H9 (cell line): ENCODE data around the gene ENO1. TPM values are rescaled to one million over a fixed set of nuclear protein-coding genes. Genes with fewer than 3 reads are reported as not detected.
A peak's percentile ranks its signal among the peaks of the same experiment; 100 is the strongest.

Experiments
- DNase-seq: peaks from one replicate; pipeline ENCODE4 v3.0.0-alpha.2; 2017
- H2AFZ ChIP-seq: one replicate; pipeline ENCODE4 v1.6.1; 2013; ENCODE audit warnings: mild to moderate bottlenecking, low read length, control low read depth, moderate library complexity
- H2AK5ac ChIP-seq: 2 replicates; pipeline ENCODE4 v1.6.1; 2013; ENCODE audit warnings: low read length, control low read depth, mixed read lengths; ENCODE audit not compliant: insufficient read length
- H2BK120ac ChIP-seq: one replicate; pipeline ENCODE4 v1.6.1; 2013; ENCODE audit warnings: low read depth, mild to moderate bottlenecking, low read length, control low read depth, inconsistent platforms; ENCODE audit not compliant: poor library complexity, severe bottlenecking
- H2BK12ac ChIP-seq: 2 replicates; pipeline ENCODE4 v1.6.1; 2013; ENCODE audit warnings: low read length, control low read depth, mixed read lengths, low read depth; ENCODE audit not compliant: insufficient read length
- H2BK15ac ChIP-seq: 2 replicates; pipeline ENCODE4 v1.6.1; 2013; ENCODE audit warnings: low read depth, low read length, control low read depth
- H2BK20ac ChIP-seq: one replicate; pipeline ENCODE4 v1.6.1; 2013; ENCODE audit warnings: low read depth, mild to moderate bottlenecking, low read length, control low read depth, inconsistent platforms; ENCODE audit not compliant: poor library complexity, severe bottlenecking
- H2BK5ac ChIP-seq: 2 replicates; pipeline ENCODE4 v1.6.1; 2013; ENCODE audit warnings: low read length, control low read depth, mixed read lengths; ENCODE audit not compliant: insufficient read length
- H3K14ac ChIP-seq: 2 replicates; pipeline ENCODE4 v1.6.1; 2013; ENCODE audit warnings: low read length, control low read depth; ENCODE audit not compliant: insufficient read depth
- H3K18ac ChIP-seq: 2 replicates; pipeline ENCODE4 v1.6.1; 2013; ENCODE audit warnings: low read depth, mild to moderate bottlenecking, mixed read lengths, low read length, control low read depth; ENCODE audit not compliant: insufficient read length
- H3K23ac ChIP-seq: 2 replicates; pipeline ENCODE4 v1.6.1; 2013; ENCODE audit warnings: low read length, control low read depth, mixed read lengths, low read depth; ENCODE audit not compliant: insufficient read length
- H3K23me2 ChIP-seq: 2 replicates; pipeline ENCODE4 v1.6.1; 2013; ENCODE audit warnings: low read depth, mild to moderate bottlenecking, mixed read lengths, low read length, control low read depth; ENCODE audit not compliant: insufficient read length, poor library complexity, severe bottlenecking
- H3K27ac ChIP-seq: 2 replicates; pipeline ENCODE4 v1.5.1; 2013; ENCODE audit warnings: low read length, control low read depth, mixed read lengths, low read depth; ENCODE audit not compliant: insufficient read length
- H3K27me3 ChIP-seq: 2 replicates; pipeline ENCODE4 v1.6.1; 2013; ENCODE audit warnings: low read length, control low read depth, inconsistent platforms; ENCODE audit not compliant: insufficient read depth
- H3K4ac ChIP-seq: 2 replicates; pipeline ENCODE4 v1.6.1; 2013; ENCODE audit warnings: low read depth, mild to moderate bottlenecking, control low read depth, inconsistent platforms, low read length, moderate library complexity
- H3K4me1 ChIP-seq: 2 replicates; pipeline ENCODE4 v1.6.1; 2013; ENCODE audit warnings: low read length, control low read depth, inconsistent platforms; ENCODE audit not compliant: insufficient read depth
- H3K4me2 ChIP-seq: 2 replicates; pipeline ENCODE4 v1.6.1; 2013; ENCODE audit warnings: low read length, control low read depth, mixed read lengths; ENCODE audit not compliant: insufficient read length, insufficient read depth
- H3K56ac ChIP-seq: 2 replicates; pipeline ENCODE4 v1.6.1; 2013; ENCODE audit warnings: low read depth, mild to moderate bottlenecking, mixed read lengths, low read length, control low read depth; ENCODE audit not compliant: insufficient read length
- H3K79me1 ChIP-seq: 2 replicates; pipeline ENCODE4 v1.6.1; 2013; ENCODE audit warnings: low read depth, mild to moderate bottlenecking, moderate library complexity, low read length, control low read depth, inconsistent platforms; ENCODE audit not compliant: insufficient read depth, poor library complexity, severe bottlenecking
- H3K79me2 ChIP-seq: 2 replicates; pipeline ENCODE4 v1.6.1; 2013; ENCODE audit warnings: low read length, control low read depth, inconsistent platforms; ENCODE audit not compliant: insufficient read depth
- H3K9ac ChIP-seq: 2 replicates; pipeline ENCODE4 v1.6.1; 2013; ENCODE audit warnings: low read length, control low read depth, mixed read lengths; ENCODE audit not compliant: insufficient read length; ENCODE audit errors: extremely low read depth
- H3K9me3 ChIP-seq: one replicate; pipeline ENCODE4 v1.6.1; 2013; ENCODE audit warnings: low read depth, low read length, inconsistent platforms; ENCODE audit not compliant: control insufficient read depth
- H3T11ph ChIP-seq: one replicate; pipeline ENCODE4 v1.6.1; 2013; ENCODE audit warnings: mild to moderate bottlenecking, low read length, control low read depth, inconsistent platforms
- H4K20me1 ChIP-seq: one replicate; pipeline ENCODE4 v1.6.1; 2013; ENCODE audit not compliant: control insufficient read depth, insufficient read length, insufficient read depth
- H4K5ac ChIP-seq: 2 replicates; pipeline ENCODE4 v1.6.1; 2013; ENCODE audit warnings: low read depth, mild to moderate bottlenecking, mixed read lengths, low read length, control low read depth; ENCODE audit not compliant: insufficient read length
- H4K8ac ChIP-seq: replicated peaks from 2 replicates; pipeline ENCODE4 v1.6.1; 2013; ENCODE audit warnings: low read length, control low read depth, mixed read lengths, low read depth; ENCODE audit not compliant: insufficient read length
- H4K91ac ChIP-seq: 2 replicates; pipeline ENCODE4 v1.6.1; 2013; ENCODE audit warnings: low read depth, mild to moderate bottlenecking, moderate library complexity, mixed read lengths, low read length, control low read depth; ENCODE audit not compliant: insufficient read length
- H3K27ac Mint-ChIP-seq, 3 experiments: 2 replicates in 2 of 3; 3 replicates in 1 of 3; pipeline ENCODE4 v1.8.0; 2020 to 2021; ENCODE audit warnings: mixed read lengths in 3 of 3, mild to moderate bottlenecking in 1 of 3, moderate library complexity in 1 of 3
- H3K27me3 Mint-ChIP-seq: 2 replicates; pipeline ENCODE4 v1.8.0; 2021; ENCODE audit warnings: low read depth, mild to moderate bottlenecking, moderate library complexity, mixed read lengths
- H3K36me3 Mint-ChIP-seq, 3 experiments: 2 replicates in 2 of 3; 3 replicates in 1 of 3; pipeline ENCODE4 v1.8.0; 2020 to 2021; ENCODE audit warnings: low read depth in 3 of 3, mixed read lengths in 3 of 3; ENCODE audit not compliant: insufficient read depth in 1 of 3
- H3K4me1 Mint-ChIP-seq, 2 experiments: 2 replicates each; pipeline ENCODE4 v1.8.0; 2020; ENCODE audit warnings: mixed read lengths in 2 of 2
- H3K4me3 Mint-ChIP-seq, 2 experiments: 2 replicates in 1 of 2; 3 replicates in 1 of 2; pipeline ENCODE4 v1.8.0; 2020 to 2021; ENCODE audit warnings: mild to moderate bottlenecking in 2 of 2, mixed read lengths in 2 of 2, moderate library complexity in 1 of 2
- H3K9me3 Mint-ChIP-seq, 2 experiments: 2 replicates in 1 of 2; 3 replicates in 1 of 2; pipeline ENCODE4 v1.8.0; 2020; ENCODE audit warnings: mild to moderate bottlenecking in 2 of 2, mixed read lengths in 2 of 2, moderate library complexity in 1 of 2
- CTCF ChIP-seq: fragments of 200-600 bp; sonication (generic); conservative IDR thresholded peaks from 3 replicates; pipeline ENCODE4 v1.8.0; 2021; ENCODE audit warnings: antibody characterized with exemption, mild to moderate bottlenecking
- WGBS: extraction: QIAGEN DNeasy Blood & Tissue Kit; methylation state at CpG from one replicate; pipeline ENCODE4 v1.1.7; 2013; ENCODE audit warnings: missing lambda C conversion rate, low lambda C conversion rate, mixed read lengths; ENCODE audit not compliant: insufficient read length; ENCODE audit errors: extremely low coverage; 5-methylcytosine and 5-hydroxymethylcytosine counted together
- total RNA-seq: library from RNA; stranded (reverse); gene quantifications from 2 replicates; pipeline ENCODE4 v1.2.1, GENCODE V29; 2021

ENO1 gene
- total RNA-seq, 1 experiment from 2014 or later: 1,781 TPM

DNA sequence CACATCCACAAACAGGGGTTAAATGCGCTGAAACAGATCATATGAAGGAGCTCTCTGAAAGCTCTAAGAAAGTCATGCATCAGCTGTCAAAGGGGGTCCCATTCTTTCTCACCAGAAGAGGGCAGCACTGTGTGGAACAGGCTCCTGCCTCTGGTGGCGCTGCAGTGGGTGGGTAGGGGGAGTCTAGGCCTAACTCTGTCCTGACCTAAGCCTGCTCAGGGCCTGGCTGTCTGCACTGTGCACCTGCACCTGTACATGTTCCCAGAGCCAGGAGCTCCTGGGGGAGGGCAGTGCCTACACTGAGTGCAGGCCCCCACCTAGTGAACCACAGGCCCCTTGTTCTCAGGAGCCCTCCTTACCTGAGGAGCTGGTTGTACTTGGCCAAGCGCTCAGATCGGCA lies 16.0 kb downstream of the ENO1 start:
- no peak overlapping the region for H3T11ph ChIP-seq
- no peak overlapping the region for H3K9ac ChIP-seq
- H2BK12ac ChIP-seq: no peak overlapping the region
- no peak overlapping the region for H3K14ac ChIP-seq
- no peak overlapping the region for H2BK120ac ChIP-seq
- Mint-ChIP-seq H3K36me3 (peaks cover 79 to 96% (median 94%) of the 10 kb centered on the region in 3 experiments), H3K4me1 (peaks cover 35 to 58% of the 10 kb centered on the region in 2 experiments), H3K4me3 (no peak overlapping the region), H3K27ac (peak overlapping the region in 2 of 3 experiments; percentile 61 to 88; a peak in 5 of 7 replicates), H3K27me3 (no peaks in the 10 kb centered on the region; the same call in 1 of the 2 replicates), H3K9me3 (no peaks in the 10 kb centered on the region)
- no peak overlapping the region for H3K4ac ChIP-seq
- TF ChIP-seq CTCF: peak; percentile 82
- no peaks in the 10 kb centered on the region for H3K79me2 ChIP-seq
- H4K8ac ChIP-seq: no peak overlapping the region
- no peak overlapping the region for H4K91ac ChIP-seq
- no CpG with 5 or more reads among the region's 4 CpGs for WGBS
- no peaks in the 10 kb centered on the region for H3K23me2 ChIP-seq
- no peak overlapping the region for H2AFZ ChIP-seq
- H3K79me1 ChIP-seq: no peaks in the 10 kb centered on the region
- H3K27me3 ChIP-seq: no peaks in the 10 kb centered on the region
- no peak overlapping the region for H2BK5ac ChIP-seq
- no peak overlapping the region for H2BK20ac ChIP-seq
- no peak overlapping the region for H3K27ac ChIP-seq
- H3K4me1 ChIP-seq: no peaks in the 10 kb centered on the region
- H4K5ac ChIP-seq: no peak overlapping the region
- DNase-seq: peak; percentile 75
- H3K4me2 ChIP-seq: no peak overlapping the region
- no peaks in the 10 kb centered on the region for H3K9me3 ChIP-seq
- no peak overlapping the region for H2AK5ac ChIP-seq
- no peaks in the 10 kb centered on the region for H4K20me1 ChIP-seq
- no peak overlapping the region for H2BK15ac ChIP-seq
- H3K23ac ChIP-seq: no peak overlapping the region
- H3K56ac ChIP-seq: no peak overlapping the region
- no peak overlapping the region for H3K18ac ChIP-seq
